Measurements from ENCODE around the gene MAGEB1.

The MAGEB1 gene

GRCh38 chrX:30248854-30249253, 1.9 kb downstream of the MAGEB1 start:
- H3K27ac ChIP-seq (ENCODE audit: low read depth, low read length): no peak overlapping the region
- H3K36me3 ChIP-seq (ENCODE audit: control insufficient read depth in 1 of 2, insufficient read depth in 2 of 2, low read length in 2 of 2): no peaks in the 10 kb centered on the region
- no peak overlapping the region for H3K9ac ChIP-seq (ENCODE audit: low read depth in 1 of 2, low read length in 2 of 2)
- H3K9me3 ChIP-seq (ENCODE audit: control insufficient read depth in 1 of 2, low read length in 2 of 2): no peaks in the 10 kb centered on the region
- no peaks in the 10 kb centered on the region for H3K4me1 ChIP-seq (ENCODE audit: control insufficient read depth in 1 of 2, insufficient read depth in 2 of 2, low read length in 2 of 2)
- no peak overlapping the region for H3K4me3 ChIP-seq (ENCODE audit: low read depth in 1 of 2, low read length in 2 of 2)
- no peaks in the 10 kb centered on the region for H3K27me3 ChIP-seq (ENCODE audit: control insufficient read depth in 1 of 2, insufficient read depth in 2 of 2, low read length in 2 of 2)

DNA sequence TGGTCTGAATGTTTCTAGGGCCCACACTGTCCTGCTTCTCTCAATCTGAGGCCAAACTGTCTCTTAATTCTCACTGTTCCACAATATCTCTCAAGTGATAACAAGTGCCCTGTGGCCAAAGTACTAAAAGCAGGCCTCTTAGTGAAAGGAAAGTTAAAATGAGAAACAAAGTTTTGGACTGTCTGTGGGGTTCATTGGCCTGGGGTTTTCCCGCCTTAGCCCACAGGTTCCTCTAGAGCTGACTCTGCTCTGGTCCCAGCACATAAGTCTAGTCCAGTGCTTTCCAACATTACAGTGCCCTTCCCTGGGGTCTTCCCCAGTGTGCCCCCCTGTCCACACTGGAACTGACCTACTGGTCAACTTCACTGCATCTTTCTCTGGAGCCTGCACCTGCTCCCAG, 6.3 kb downstream of the MAGEB1 start:
- no peaks in the 10 kb centered on the region for H3K36me3 ChIP-seq (ENCODE audit: control insufficient read depth in 1 of 2, insufficient read depth in 2 of 2, low read length in 2 of 2)

DNA sequence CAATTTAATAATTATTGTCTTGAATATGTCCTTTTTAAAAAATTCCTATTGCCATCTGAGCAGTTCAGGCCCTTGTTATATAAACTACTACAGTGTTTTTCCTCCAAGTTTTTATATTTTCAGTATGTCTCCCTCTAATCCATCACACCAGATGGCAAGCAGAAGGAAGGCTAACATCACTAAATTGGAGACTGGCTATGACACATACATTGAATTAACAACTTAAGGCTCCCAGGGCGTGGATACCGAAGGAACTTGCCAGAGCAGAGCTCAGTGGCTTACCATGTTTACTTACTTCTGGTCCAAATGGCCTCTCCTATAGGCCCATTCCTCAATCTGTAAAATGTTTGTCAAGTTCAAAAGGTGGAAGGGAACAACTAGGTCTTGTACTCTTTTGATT, 13.0 kb downstream of the MAGEB1 start:
- no peak overlapping the region for H3K27ac ChIP-seq (ENCODE audit: low read depth, low read length)
- no peaks in the 10 kb centered on the region for H3K9me3 ChIP-seq (ENCODE audit: control insufficient read depth in 1 of 2, low read length in 2 of 2)
- H3K27me3 ChIP-seq (ENCODE audit: control insufficient read depth in 1 of 2, insufficient read depth in 2 of 2, low read length in 2 of 2): no peaks in the 10 kb centered on the region
- no peaks in the 10 kb centered on the region for H3K36me3 ChIP-seq (ENCODE audit: control insufficient read depth in 1 of 2, insufficient read depth in 2 of 2, low read length in 2 of 2)
- H3K4me3 ChIP-seq (ENCODE audit: low read depth in 1 of 2, low read length in 2 of 2): no peak overlapping the region
- no peak overlapping the region for H3K9ac ChIP-seq (ENCODE audit: low read depth in 1 of 2, low read length in 2 of 2)
- no peaks in the 10 kb centered on the region for H3K4me1 ChIP-seq (ENCODE audit: control insufficient read depth in 1 of 2, insufficient read depth in 2 of 2, low read length in 2 of 2)

More for the DNA sequence above, 6.3 kb downstream of the MAGEB1 start:
- no peak overlapping the region for H3K4me3 ChIP-seq (ENCODE audit: low read depth in 1 of 2, low read length in 2 of 2)
- no peaks in the 10 kb centered on the region for H3K9me3 ChIP-seq (ENCODE audit: control insufficient read depth in 1 of 2, low read length in 2 of 2)
- H3K9ac ChIP-seq (ENCODE audit: low read depth in 1 of 2, low read length in 2 of 2): no peak overlapping the region
- H3K4me1 ChIP-seq (ENCODE audit: control insufficient read depth in 1 of 2, insufficient read depth in 2 of 2, low read length in 2 of 2): no peaks in the 10 kb centered on the region
- H3K27me3 ChIP-seq (ENCODE audit: control insufficient read depth in 1 of 2, insufficient read depth in 2 of 2, low read length in 2 of 2): no peaks in the 10 kb centered on the region
- H3K27ac ChIP-seq (ENCODE audit: low read depth, low read length): no peak overlapping the region

DNA sequence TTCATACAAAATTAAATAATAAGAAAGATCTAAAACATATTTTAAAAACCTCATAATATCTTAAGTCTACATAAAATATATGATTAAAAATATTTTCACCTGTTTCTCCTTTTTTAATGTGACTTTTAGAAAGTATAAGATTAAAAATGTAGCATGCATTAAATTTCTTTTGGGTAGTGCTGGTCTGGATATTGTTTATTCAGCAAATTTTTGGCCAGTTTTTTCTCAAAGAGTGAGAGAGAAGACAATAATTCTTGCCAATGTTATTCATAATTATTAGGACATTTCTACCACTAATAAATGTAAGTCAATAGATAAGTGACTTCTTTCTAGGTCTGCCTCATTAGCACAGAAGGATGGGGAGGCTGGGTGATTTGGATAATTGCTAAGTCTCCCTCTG, 14.1 kb downstream of the MAGEB1 start:
- no peak overlapping the region for H3K9ac ChIP-seq (ENCODE audit: low read depth in 1 of 2, low read length in 2 of 2)
- H3K27ac ChIP-seq (ENCODE audit: low read depth, low read length): no peak overlapping the region
- H3K4me3 ChIP-seq (ENCODE audit: low read depth in 1 of 2, low read length in 2 of 2): no peak overlapping the region
- no peaks in the 10 kb centered on the region for H3K27me3 ChIP-seq (ENCODE audit: control insufficient read depth in 1 of 2, insufficient read depth in 2 of 2, low read length in 2 of 2)
- H3K9me3 ChIP-seq (ENCODE audit: control insufficient read depth in 1 of 2, low read length in 2 of 2): no peaks in the 10 kb centered on the region
- H3K36me3 ChIP-seq (ENCODE audit: control insufficient read depth in 1 of 2, insufficient read depth in 2 of 2, low read length in 2 of 2): no peaks in the 10 kb centered on the region
- H3K4me1 ChIP-seq (ENCODE audit: control insufficient read depth in 1 of 2, insufficient read depth in 2 of 2, low read length in 2 of 2): no peaks in the 10 kb centered on the region

- H3K9ac ChIP-seq (ENCODE audit: low read depth in 1 of 2, low read length in 2 of 2): no peak overlapping the region
- no peak overlapping the region for H3K27ac ChIP-seq (ENCODE audit: low read depth, low read length)
- no peaks in the 10 kb centered on the region for H3K4me1 ChIP-seq (ENCODE audit: control insufficient read depth in 1 of 2, insufficient read depth in 2 of 2, low read length in 2 of 2)
- H3K9me3 ChIP-seq (ENCODE audit: control insufficient read depth in 1 of 2, low read length in 2 of 2): no peaks in the 10 kb centered on the region
- H3K36me3 ChIP-seq (ENCODE audit: control insufficient read depth in 1 of 2, insufficient read depth in 2 of 2, low read length in 2 of 2): no peaks in the 10 kb centered on the region
- H3K4me3 ChIP-seq (ENCODE audit: low read depth in 1 of 2, low read length in 2 of 2): no peak overlapping the region
- H3K27me3 ChIP-seq (ENCODE audit: control insufficient read depth in 1 of 2, insufficient read depth in 2 of 2, low read length in 2 of 2): no peaks in the 10 kb centered on the region
Measured at GRCh38 chrX:30262763-30263162, 15.8 kb downstream of the MAGEB1 start.

DNA sequence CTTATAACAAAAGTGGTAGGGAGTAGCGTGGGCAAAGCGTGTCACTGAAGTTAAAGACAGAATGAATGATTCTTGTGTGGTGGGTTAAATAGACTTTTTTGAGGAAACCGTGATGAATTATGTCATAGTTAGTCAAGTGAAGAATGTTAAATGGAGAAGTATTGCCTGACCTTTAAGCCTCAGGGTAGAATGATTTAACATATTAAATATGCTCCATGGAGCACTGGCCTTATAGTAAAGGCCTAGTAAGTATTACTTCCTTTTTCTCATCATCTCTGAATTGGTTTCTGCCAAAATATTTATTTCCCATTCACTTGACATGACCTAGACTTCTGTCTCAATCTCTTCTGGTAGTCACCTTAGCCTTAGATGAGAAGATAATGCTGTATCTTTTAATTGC, 23.7 kb downstream of the MAGEB1 start:
- Histone ChIP-seq H3K27me3 (ENCODE audit: control insufficient read depth in 1 of 2, insufficient read depth in 2 of 2, low read length in 2 of 2) (no peaks in the 10 kb centered on the region), H3K27ac (ENCODE audit: low read depth, low read length) (no peak overlapping the region), H3K9ac (ENCODE audit: low read depth in 1 of 2, low read length in 2 of 2) (no peak overlapping the region), H3K9me3 (ENCODE audit: control insufficient read depth in 1 of 2, low read length in 2 of 2) (no peaks in the 10 kb centered on the region), H3K4me1 (ENCODE audit: control insufficient read depth in 1 of 2, insufficient read depth in 2 of 2, low read length in 2 of 2) (no peaks in the 10 kb centered on the region), H3K36me3 (ENCODE audit: control insufficient read depth in 1 of 2, insufficient read depth in 2 of 2, low read length in 2 of 2) (no peaks in the 10 kb centered on the region), H3K4me3 (ENCODE audit: low read depth in 1 of 2, low read length in 2 of 2) (no peak overlapping the region)

DNA sequence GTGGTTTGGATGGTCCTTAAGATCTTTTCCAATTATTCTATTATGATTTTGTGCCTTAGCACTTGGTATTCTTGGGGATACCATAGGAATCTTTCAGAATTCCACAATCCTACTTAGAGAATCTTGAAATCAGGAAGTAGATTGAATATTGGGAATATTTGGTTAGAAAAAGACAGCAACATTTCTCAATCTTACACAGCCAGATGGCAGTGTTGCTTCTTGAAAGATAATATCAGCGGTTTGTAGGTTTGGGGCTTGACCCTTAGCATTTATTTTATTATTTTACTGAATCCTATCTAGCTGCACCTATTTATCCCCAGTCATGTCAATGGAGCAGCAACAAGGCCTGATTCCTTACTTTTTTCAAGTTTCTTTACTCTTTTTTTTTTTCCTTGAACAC, 28.6 kb downstream of the MAGEB1 start:
- Histone ChIP-seq H3K9ac (ENCODE audit: low read depth in 1 of 2, low read length in 2 of 2) (no peak overlapping the region), H3K9me3 (ENCODE audit: control insufficient read depth in 1 of 2, low read length in 2 of 2) (no peaks in the 10 kb centered on the region), H3K27me3 (ENCODE audit: control insufficient read depth in 1 of 2, insufficient read depth in 2 of 2, low read length in 2 of 2) (no peaks in the 10 kb centered on the region), H3K4me3 (ENCODE audit: low read depth in 1 of 2, low read length in 2 of 2) (no peak overlapping the region), H3K36me3 (ENCODE audit: control insufficient read depth in 1 of 2, insufficient read depth in 2 of 2, low read length in 2 of 2) (no peaks in the 10 kb centered on the region), H3K27ac (ENCODE audit: low read depth, low read length) (no peak overlapping the region), H3K4me1 (ENCODE audit: control insufficient read depth in 1 of 2, insufficient read depth in 2 of 2, low read length in 2 of 2) (no peaks in the 10 kb centered on the region)

DNA sequence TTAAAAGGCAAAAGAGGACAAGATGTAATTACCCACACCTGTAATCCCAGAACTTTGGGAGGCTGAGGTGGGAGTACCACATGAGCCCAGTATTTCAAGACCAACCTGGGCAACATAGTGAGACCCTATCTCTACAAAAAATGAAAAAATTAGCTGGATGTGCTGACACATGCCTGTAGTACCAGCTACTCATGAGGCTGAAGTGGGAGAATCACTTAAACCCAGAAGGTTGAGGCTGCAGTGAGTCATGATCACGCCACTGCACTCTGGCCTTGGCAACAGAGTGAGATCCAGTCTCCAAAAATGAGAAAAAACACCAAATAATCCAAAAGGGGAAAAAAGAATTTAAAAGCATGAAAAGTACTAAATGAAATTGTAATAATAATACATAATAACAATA, 31.4 kb downstream of the MAGEB1 start:
- Histone ChIP-seq H3K9ac (ENCODE audit: low read depth in 1 of 2, low read length in 2 of 2) (no peak overlapping the region), H3K4me3 (ENCODE audit: low read depth in 1 of 2, low read length in 2 of 2) (no peak overlapping the region), H3K27me3 (ENCODE audit: control insufficient read depth in 1 of 2, insufficient read depth in 2 of 2, low read length in 2 of 2) (no peaks in the 10 kb centered on the region), H3K27ac (ENCODE audit: low read depth, low read length) (no peak overlapping the region), H3K4me1 (ENCODE audit: control insufficient read depth in 1 of 2, insufficient read depth in 2 of 2, low read length in 2 of 2) (no peaks in the 10 kb centered on the region), H3K36me3 (ENCODE audit: control insufficient read depth in 1 of 2, insufficient read depth in 2 of 2, low read length in 2 of 2) (no peaks in the 10 kb centered on the region), H3K9me3 (ENCODE audit: control insufficient read depth in 1 of 2, low read length in 2 of 2) (no peaks in the 10 kb centered on the region)

- no peaks in the 10 kb centered on the region for H3K4me1 ChIP-seq (ENCODE audit: control insufficient read depth in 1 of 2, insufficient read depth in 2 of 2, low read length in 2 of 2)
- H3K9ac ChIP-seq (ENCODE audit: low read depth in 1 of 2, low read length in 2 of 2): no peak overlapping the region
- no peaks in the 10 kb centered on the region for H3K27me3 ChIP-seq (ENCODE audit: control insufficient read depth in 1 of 2, insufficient read depth in 2 of 2, low read length in 2 of 2)
- H3K4me3 ChIP-seq (ENCODE audit: low read depth in 1 of 2, low read length in 2 of 2): no peak overlapping the region
- H3K9me3 ChIP-seq (ENCODE audit: control insufficient read depth in 1 of 2, low read length in 2 of 2): no peaks in the 10 kb centered on the region
- no peak overlapping the region for H3K27ac ChIP-seq (ENCODE audit: low read depth, low read length)
- H3K36me3 ChIP-seq (ENCODE audit: control insufficient read depth in 1 of 2, insufficient read depth in 2 of 2, low read length in 2 of 2): no peaks in the 10 kb centered on the region
Measured at GRCh38 chrX:30280428-30280827, 33.5 kb downstream of the MAGEB1 start.

- H3K4me1 ChIP-seq (ENCODE audit: control insufficient read depth in 1 of 2, insufficient read depth in 2 of 2, low read length in 2 of 2): no peaks in the 10 kb centered on the region
Measured at GRCh38 chrX:30282527-30282926, 35.6 kb downstream of the MAGEB1 start.

More at GRCh38 chrX:30282527-30282926, 35.6 kb downstream of the MAGEB1 start:
- Histone ChIP-seq H3K9me3 (ENCODE audit: control insufficient read depth in 1 of 2, low read length in 2 of 2) (no peaks in the 10 kb centered on the region), H3K27ac (ENCODE audit: low read depth, low read length) (no peak overlapping the region), H3K9ac (ENCODE audit: low read depth in 1 of 2, low read length in 2 of 2) (no peak overlapping the region), H3K4me3 (ENCODE audit: low read depth in 1 of 2, low read length in 2 of 2) (no peak overlapping the region), H3K36me3 (ENCODE audit: control insufficient read depth in 1 of 2, insufficient read depth in 2 of 2, low read length in 2 of 2) (no peaks in the 10 kb centered on the region), H3K27me3 (ENCODE audit: control insufficient read depth in 1 of 2, insufficient read depth in 2 of 2, low read length in 2 of 2) (no peaks in the 10 kb centered on the region)
